KOPT-K1 (cell line): ENCODE data around the gene ADCY2.

Experiments
- H3K27ac ChIP-seq: fragments of 200-600 bp; sonication (generic); 2 replicates; pipeline ENCODE4 v1.5.1; 2016; ENCODE audit warnings: antibody characterized with exemption, mild to moderate bottlenecking, low read depth, low read length; ENCODE audit not compliant: poor library complexity, severe bottlenecking
- H3K36me3 ChIP-seq: fragments of 200-600 bp; sonication (generic); 2 replicates; pipeline ENCODE4 v1.5.1; 2017; ENCODE audit warnings: antibody characterized with exemption, mild to moderate bottlenecking, low read length, moderate library complexity; ENCODE audit not compliant: insufficient read depth
- H3K9me3 ChIP-seq: fragments of 200-600 bp; sonication (generic); 2 replicates; pipeline ENCODE4 v1.5.1; 2017; ENCODE audit warnings: antibody characterized with exemption, low read length, mild to moderate bottlenecking; ENCODE audit not compliant: insufficient read depth, poor library complexity, severe bottlenecking

The ADCY2 gene

GRCh38 chr5:7779019-7780005, 383.4 kb downstream of the ADCY2 start:
- H3K36me3 ChIP-seq = no peaks in the 10 kb centered on the region
- no peak overlapping the region for H3K27ac ChIP-seq
- H3K9me3 ChIP-seq = no peaks in the 10 kb centered on the region

GRCh38 chr5:7781899-7782298, 386.0 kb downstream of the ADCY2 start:
- Histone ChIP-seq H3K9me3 (no peaks in the 10 kb centered on the region), H3K27ac (no peak overlapping the region)

DNA sequence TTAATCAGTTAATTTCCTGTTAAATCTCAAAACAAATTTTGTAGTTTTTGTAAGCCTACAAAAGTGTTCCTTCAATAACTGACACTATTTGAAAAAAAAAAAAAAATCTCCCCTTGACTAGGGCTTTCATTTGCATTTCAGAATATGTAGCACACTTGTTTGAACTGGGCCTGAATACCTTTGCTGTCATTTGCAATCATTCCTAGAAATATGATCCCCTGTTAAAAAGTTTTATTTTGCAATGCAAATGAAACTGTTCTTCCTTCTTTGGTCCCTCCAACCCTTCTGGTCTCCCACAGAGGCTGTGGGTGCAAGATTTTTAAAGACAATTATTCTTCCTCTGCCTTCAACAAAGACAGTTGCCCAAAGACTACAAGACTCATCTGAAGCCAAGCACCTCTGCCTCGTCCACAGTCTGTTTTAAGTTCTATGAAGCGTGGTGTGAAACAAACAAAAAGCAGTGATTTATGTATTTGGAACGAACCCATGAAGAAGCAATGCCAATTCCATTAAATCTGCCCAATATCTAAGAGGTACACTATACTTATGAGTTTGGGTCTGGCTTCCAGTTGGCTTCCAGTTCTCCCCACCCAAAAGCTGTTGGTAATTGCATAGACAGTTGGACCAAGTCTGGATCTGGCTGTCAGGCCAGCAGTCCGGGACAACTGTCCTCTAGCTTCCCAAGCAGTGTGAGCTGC, 388.9 kb downstream of the ADCY2 start:
- Histone ChIP-seq H3K9me3 (no peaks in the 10 kb centered on the region), H3K27ac (no peak overlapping the region), H3K36me3 (no peaks in the 10 kb centered on the region)

More at GRCh38 chr5:7781899-7782298, 386.0 kb downstream of the ADCY2 start:
- no peaks in the 10 kb centered on the region for H3K36me3 ChIP-seq

- no peak overlapping the region for H3K27ac ChIP-seq
- H3K9me3 ChIP-seq = no peaks in the 10 kb centered on the region
- no peaks in the 10 kb centered on the region for H3K36me3 ChIP-seq
These were observed 391.8 kb downstream of the ADCY2 start for GRCh38 chr5:7787770-7788169.

DNA sequence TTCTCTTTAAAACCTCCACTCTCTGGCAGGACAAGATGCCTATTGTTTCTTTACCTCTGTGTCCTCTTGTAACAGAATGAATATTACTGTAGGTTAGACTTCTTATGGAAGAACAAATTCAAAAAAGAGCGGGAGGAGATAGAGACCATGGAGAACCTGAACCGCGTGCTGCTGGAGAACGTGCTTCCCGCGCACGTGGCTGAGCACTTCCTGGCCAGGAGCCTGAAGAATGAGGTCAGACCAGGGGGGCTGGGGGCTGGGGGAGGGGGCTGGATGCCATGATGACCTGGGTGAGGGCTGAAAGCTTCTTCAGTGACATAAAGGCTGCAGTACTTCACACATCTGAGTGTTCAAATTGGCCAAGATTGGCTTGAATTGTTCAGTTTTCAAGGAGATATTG, 393.6 kb downstream of the ADCY2 start:
- no peak overlapping the region for H3K27ac ChIP-seq
- H3K9me3 ChIP-seq = no peaks in the 10 kb centered on the region
- H3K36me3 ChIP-seq = no peaks in the 10 kb centered on the region

DNA sequence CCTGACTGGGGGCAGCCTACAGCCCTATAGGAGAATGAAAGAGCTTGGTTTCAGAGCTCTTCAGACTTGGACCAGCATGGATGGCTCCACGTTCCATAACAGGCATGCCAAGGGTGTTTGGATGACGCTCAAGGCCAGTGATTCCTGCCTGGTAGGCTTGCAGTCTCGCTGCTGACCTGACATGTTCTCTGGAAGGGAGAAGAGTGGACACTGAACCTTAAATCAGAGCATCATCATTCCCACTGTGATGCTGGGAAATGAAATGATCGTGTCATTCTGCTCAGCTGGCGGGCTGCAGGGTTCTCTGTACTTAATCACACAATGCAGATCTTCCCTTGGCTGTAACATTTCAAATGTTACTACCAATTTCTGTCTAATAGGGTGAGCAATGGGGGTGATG, 398.0 kb downstream of the ADCY2 start:
- no peaks in the 10 kb centered on the region for H3K9me3 ChIP-seq
- no peaks in the 10 kb centered on the region for H3K36me3 ChIP-seq
- no peak overlapping the region for H3K27ac ChIP-seq

- Histone ChIP-seq H3K27ac (no peak overlapping the region), H3K36me3 (no peaks in the 10 kb centered on the region), H3K9me3 (no peaks in the 10 kb centered on the region)
These were observed 398.4 kb downstream of the ADCY2 start for GRCh38 chr5:7794311-7794710.

GRCh38 chr5:7794823-7795222, 398.9 kb downstream of the ADCY2 start:
- Histone ChIP-seq H3K27ac (no peak overlapping the region), H3K36me3 (no peaks in the 10 kb centered on the region), H3K9me3 (no peaks in the 10 kb centered on the region)

GRCh38 chr5:7795306-7795705, 399.4 kb downstream of the ADCY2 start:
- H3K27ac ChIP-seq = no peak overlapping the region

GRCh38 chr5:7801891-7802614, 406.1 kb downstream of the ADCY2 start:
- H3K27ac ChIP-seq = no peak overlapping the region
- H3K9me3 ChIP-seq = no peaks in the 10 kb centered on the region
- no peaks in the 10 kb centered on the region for H3K36me3 ChIP-seq

More at GRCh38 chr5:7795306-7795705, 399.4 kb downstream of the ADCY2 start:
- Histone ChIP-seq H3K36me3 (no peaks in the 10 kb centered on the region), H3K9me3 (no peaks in the 10 kb centered on the region)

DNA sequence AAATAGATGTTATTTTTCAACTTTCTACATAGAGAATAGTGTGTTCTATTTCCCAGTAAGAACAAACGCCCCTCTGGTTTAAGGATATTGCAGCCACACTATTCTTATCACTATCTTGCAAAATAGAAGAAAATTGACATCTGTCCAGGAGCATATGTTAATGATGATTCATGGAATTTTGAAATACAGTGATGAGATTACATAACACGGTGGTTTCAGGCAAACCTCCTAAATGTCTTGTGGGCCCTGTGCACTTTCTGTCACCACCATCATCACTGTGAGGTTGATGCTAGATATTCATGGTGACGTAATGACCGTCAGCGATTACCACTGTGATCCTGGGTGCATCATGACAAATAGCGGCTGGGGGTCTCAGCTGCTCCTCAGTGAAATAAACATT, 406.9 kb downstream of the ADCY2 start:
- Histone ChIP-seq H3K36me3 (no peaks in the 10 kb centered on the region), H3K9me3 (no peaks in the 10 kb centered on the region), H3K27ac (no peak overlapping the region)

- H3K36me3 ChIP-seq = no peaks in the 10 kb centered on the region
- no peaks in the 10 kb centered on the region for H3K9me3 ChIP-seq
- no peak overlapping the region for H3K27ac ChIP-seq
These were observed 408.0 kb downstream of the ADCY2 start for GRCh38 chr5:7803937-7804336.

- no peak overlapping the region for H3K27ac ChIP-seq
- no peaks in the 10 kb centered on the region for H3K36me3 ChIP-seq
- no peaks in the 10 kb centered on the region for H3K9me3 ChIP-seq
These were observed 409.4 kb downstream of the ADCY2 start for GRCh38 chr5:7805379-7805778.

- H3K9me3 ChIP-seq = no peaks in the 10 kb centered on the region
- H3K36me3 ChIP-seq = no peaks in the 10 kb centered on the region
- no peak overlapping the region for H3K27ac ChIP-seq
These were observed 413.1 kb downstream of the ADCY2 start for GRCh38 chr5:7808998-7809397.

- H3K27ac ChIP-seq = no peak overlapping the region
- H3K36me3 ChIP-seq = no peaks in the 10 kb centered on the region
- no peaks in the 10 kb centered on the region for H3K9me3 ChIP-seq
These were observed 415.8 kb downstream of the ADCY2 start for GRCh38 chr5:7811715-7812114.
